Activated naive CD8-positive, alpha-beta T cell treated with anti-CD3 and anti-CD28 coated beads for 36 hours (primary cell): ENCODE results near the gene TBC1D5. TPM values are rescaled to one million over a fixed set of nuclear protein-coding genes. Genes with fewer than 3 reads are reported as not detected.

ENCODE experiments used
- DNase-seq: peaks from one replicate; pipeline ENCODE4 v3.0.0; 2021
- H3K27ac Mint-ChIP-seq: one replicate; pipeline ENCODE4 v1.8.0; 2022; ENCODE audit warnings: mild to moderate bottlenecking, moderate library complexity, mixed read lengths
- H3K27me3 Mint-ChIP-seq: one replicate; pipeline ENCODE4 v1.8.0; 2022; ENCODE audit warnings: mild to moderate bottlenecking, mixed read lengths
- H3K36me3 Mint-ChIP-seq: one replicate; pipeline ENCODE4 v1.8.0; 2021; ENCODE audit warnings: mild to moderate bottlenecking, mixed read lengths
- H3K4me1 Mint-ChIP-seq: one replicate; pipeline ENCODE4 v1.8.0; 2021; ENCODE audit warnings: mixed read lengths
- H3K4me3 Mint-ChIP-seq: one replicate; pipeline ENCODE4 v1.8.0; 2022; ENCODE audit warnings: mild to moderate bottlenecking, moderate library complexity, mixed read lengths
- H3K9me3 Mint-ChIP-seq: one replicate; pipeline ENCODE4 v1.8.0; 2022; ENCODE audit warnings: mixed read lengths
- total RNA-seq, 2 experiments: library from RNA; stranded (reverse); gene quantifications; one replicate each; pipeline ENCODE4 v1.2.3, GENCODE V29; 2021

TBC1D5 gene
- total RNA-seq, 2 experiments from 2014 or later: 43.7 to 48.5 TPM

GRCh38 chr3:17759901-17760300 is 17.5 kb upstream of the TBC1D5 start:
- no peak for DNase-seq
- H3K27me3 Mint-ChIP-seq: peaks cover 21% of the 10 kb centered on the region
- no peak overlapping the region for H3K27ac Mint-ChIP-seq
- no peak overlapping the region for H3K4me3 Mint-ChIP-seq
- H3K36me3 Mint-ChIP-seq: no peaks in the 10 kb centered on the region
- H3K9me3 Mint-ChIP-seq: no peaks in the 10 kb centered on the region
- H3K4me1 Mint-ChIP-seq: peaks cover 8% of the 10 kb centered on the region

GRCh38 chr3:17755836-17756235 is 13.4 kb upstream of the TBC1D5 start:
- DNase-seq: no peak
- Mint-ChIP-seq H3K4me1 (peaks cover 8% of the 10 kb centered on the region), H3K4me3 (no peak overlapping the region), H3K27ac (no peak overlapping the region), H3K36me3 (no peaks in the 10 kb centered on the region), H3K27me3 (peaks cover 15% of the 10 kb centered on the region), H3K9me3 (no peaks in the 10 kb centered on the region)

GRCh38 chr3:17753632-17753992 is 11.2 kb upstream of the TBC1D5 start:
- H3K27ac Mint-ChIP-seq: no peak overlapping the region
- H3K9me3 Mint-ChIP-seq: no peaks in the 10 kb centered on the region
- no peak overlapping the region for H3K4me3 Mint-ChIP-seq
- DNase-seq: no peak
- H3K36me3 Mint-ChIP-seq: no peaks in the 10 kb centered on the region
- H3K4me1 Mint-ChIP-seq: peaks cover 20% of the 10 kb centered on the region
- peaks cover 15% of the 10 kb centered on the region for H3K27me3 Mint-ChIP-seq

GRCh38 chr3:17752876-17753631 is 10.6 kb upstream of the TBC1D5 start:
- Mint-ChIP-seq H3K4me1 (peaks cover 20% of the 10 kb centered on the region), H3K36me3 (no peaks in the 10 kb centered on the region), H3K27me3 (peaks cover 15% of the 10 kb centered on the region), H3K9me3 (no peaks in the 10 kb centered on the region), H3K27ac (no peak overlapping the region), H3K4me3 (no peak overlapping the region)
- no peak for DNase-seq

GRCh38 chr3:17752436-17752835 is 10.0 kb upstream of the TBC1D5 start:
- Mint-ChIP-seq H3K4me3 (no peak overlapping the region), H3K9me3 (no peaks in the 10 kb centered on the region), H3K27ac (no peak overlapping the region), H3K27me3 (peaks cover 15% of the 10 kb centered on the region), H3K36me3 (no peaks in the 10 kb centered on the region), H3K4me1 (peaks cover 25% of the 10 kb centered on the region)
- DNase-seq: no peak

GRCh38 chr3:17749705-17750293 is 7.4 kb upstream of the TBC1D5 start:
- Mint-ChIP-seq H3K27me3 (no peaks in the 10 kb centered on the region), H3K9me3 (no peaks in the 10 kb centered on the region), H3K36me3 (no peaks in the 10 kb centered on the region), H3K27ac (peak overlapping the region; percentile 17), H3K4me3 (peak overlapping the region; percentile 30), H3K4me1 (peaks cover 21% of the 10 kb centered on the region)
- no peak for DNase-seq

- peaks cover 21% of the 10 kb centered on the region for H3K4me1 Mint-ChIP-seq
- H3K27me3 Mint-ChIP-seq: no peaks in the 10 kb centered on the region
- H3K4me3 Mint-ChIP-seq: peak overlapping the region; percentile 30
- DNase-seq: peak; percentile 4
- no peaks in the 10 kb centered on the region for H3K36me3 Mint-ChIP-seq
- H3K9me3 Mint-ChIP-seq: no peaks in the 10 kb centered on the region
- H3K27ac Mint-ChIP-seq: no peak overlapping the region
Observed at GRCh38 chr3:17749281-17749680, 6.8 kb upstream of the TBC1D5 start.

- no peaks in the 10 kb centered on the region for H3K27me3 Mint-ChIP-seq
- H3K36me3 Mint-ChIP-seq: no peaks in the 10 kb centered on the region
- H3K4me3 Mint-ChIP-seq: no peak overlapping the region
- H3K27ac Mint-ChIP-seq: no peak overlapping the region
- H3K9me3 Mint-ChIP-seq: no peaks in the 10 kb centered on the region
- peaks cover 31% of the 10 kb centered on the region for H3K4me1 Mint-ChIP-seq
- DNase-seq: no peak
Observed at GRCh38 chr3:17747890-17748247, 5.4 kb upstream of the TBC1D5 start.

- no peak for DNase-seq
- peaks cover 31% of the 10 kb centered on the region for H3K4me1 Mint-ChIP-seq
- H3K27ac Mint-ChIP-seq: no peak overlapping the region
- no peaks in the 10 kb centered on the region for H3K9me3 Mint-ChIP-seq
- H3K27me3 Mint-ChIP-seq: no peaks in the 10 kb centered on the region
- H3K4me3 Mint-ChIP-seq: no peak overlapping the region
- H3K36me3 Mint-ChIP-seq: no peaks in the 10 kb centered on the region
Observed at GRCh38 chr3:17747174-17747889, 4.9 kb upstream of the TBC1D5 start.

- Mint-ChIP-seq H3K4me3 (no peak overlapping the region), H3K27ac (no peak overlapping the region), H3K36me3 (peaks cover 2% of the 10 kb centered on the region), H3K4me1 (peaks cover 34% of the 10 kb centered on the region), H3K27me3 (no peaks in the 10 kb centered on the region), H3K9me3 (no peaks in the 10 kb centered on the region)
- no peak for DNase-seq
Observed at GRCh38 chr3:17745894-17746293, 3.5 kb upstream of the TBC1D5 start.

- no peak overlapping the region for H3K4me3 Mint-ChIP-seq
- peaks cover 40% of the 10 kb centered on the region for H3K4me1 Mint-ChIP-seq
Observed at GRCh38 chr3:17745301-17745700, 2.9 kb upstream of the TBC1D5 start.

GRCh38 chr3:17744693-17745092 is 2.3 kb upstream of the TBC1D5 start:
- no peak overlapping the region for H3K27ac Mint-ChIP-seq
- peaks cover 37% of the 10 kb centered on the region for H3K4me1 Mint-ChIP-seq
- no peak overlapping the region for H3K4me3 Mint-ChIP-seq

More at GRCh38 chr3:17745301-17745700, 2.9 kb upstream of the TBC1D5 start:
- Mint-ChIP-seq H3K9me3 (no peaks in the 10 kb centered on the region), H3K27ac (no peak overlapping the region), H3K36me3 (peaks cover 4% of the 10 kb centered on the region), H3K27me3 (no peaks in the 10 kb centered on the region)
- no peak for DNase-seq

GRCh38 chr3:17743658-17743995 is 1.2 kb upstream of the TBC1D5 start:
- DNase-seq: no peak
- Mint-ChIP-seq H3K36me3 (peaks cover 4% of the 10 kb centered on the region), H3K9me3 (no peaks in the 10 kb centered on the region), H3K4me1 (peaks cover 37% of the 10 kb centered on the region), H3K4me3 (peak overlapping the region; percentile 95), H3K27me3 (no peaks in the 10 kb centered on the region), H3K27ac (peak overlapping the region; percentile 98)

More at GRCh38 chr3:17744693-17745092, 2.3 kb upstream of the TBC1D5 start:
- Mint-ChIP-seq H3K27me3 (no peaks in the 10 kb centered on the region), H3K9me3 (no peaks in the 10 kb centered on the region), H3K36me3 (peaks cover 4% of the 10 kb centered on the region)
- no peak for DNase-seq

GRCh38 chr3:17742880-17743657 is 638 bp upstream of the TBC1D5 start:
- Mint-ChIP-seq H3K9me3 (no peaks in the 10 kb centered on the region), H3K4me3 (peak overlapping the region; percentile 95), H3K36me3 (peaks cover 4% of the 10 kb centered on the region), H3K27ac (peak overlapping the region; percentile 98), H3K27me3 (no peaks in the 10 kb centered on the region), H3K4me1 (peaks cover 39% of the 10 kb centered on the region)
- DNase-seq: no peak

GRCh38 chr3:17741621-17742101 is 770 bp downstream of the TBC1D5 start:
- Mint-ChIP-seq H3K9me3 (no peaks in the 10 kb centered on the region), H3K4me3 (peak overlapping the region; percentile 95), H3K4me1 (peaks cover 39% of the 10 kb centered on the region), H3K27me3 (no peaks in the 10 kb centered on the region), H3K27ac (peak overlapping the region; percentile 98), H3K36me3 (peaks cover 4% of the 10 kb centered on the region)
- no peak for DNase-seq
